ENCODE results near the gene TTLL7.

GRCh38 chr1:83909687-83910086 is 89.2 kb downstream of the TTLL7 start:
- no peak for TF ChIP-seq MBD1 (CRISPR knock-in tag; IDR thresholded peaks at IDR 0.05)
- no peak for TF ChIP-seq ZNF239 (CRISPR knock-in tag; IDR thresholded peaks at IDR 0.05)
- TF ChIP-seq TRIM24 (IDR thresholded peaks at IDR 0.05) = no peak
- no peak for TF ChIP-seq GABPB1 (CRISPR knock-in tag; IDR thresholded peaks at IDR 0.05)
- TF ChIP-seq CHD1 (IDR thresholded peaks at IDR 0.05; ENCODE audit: low read length) = no peak
- TF ChIP-seq MYC (IDR thresholded peaks at IDR 0.05; ENCODE audit: low read depth, low read length) = no peak
- no peak for TF ChIP-seq MYC (CRISPR knock-in tag; IDR thresholded peaks at IDR 0.05; ENCODE audit: borderline replicate concordance, low read depth)
- TF ChIP-seq EP300 (IDR thresholded peaks at IDR 0.05; ENCODE audit: low read length) = no peak
- no peak for TF ChIP-seq SMARCC2 (IDR thresholded peaks at IDR 0.05; ENCODE audit: low read depth)
